Measurements from ENCODE around the gene GSC2.
A peak's percentile ranks its signal among the peaks of the same experiment; 100 is the strongest.

Gene GSC2

DNA sequence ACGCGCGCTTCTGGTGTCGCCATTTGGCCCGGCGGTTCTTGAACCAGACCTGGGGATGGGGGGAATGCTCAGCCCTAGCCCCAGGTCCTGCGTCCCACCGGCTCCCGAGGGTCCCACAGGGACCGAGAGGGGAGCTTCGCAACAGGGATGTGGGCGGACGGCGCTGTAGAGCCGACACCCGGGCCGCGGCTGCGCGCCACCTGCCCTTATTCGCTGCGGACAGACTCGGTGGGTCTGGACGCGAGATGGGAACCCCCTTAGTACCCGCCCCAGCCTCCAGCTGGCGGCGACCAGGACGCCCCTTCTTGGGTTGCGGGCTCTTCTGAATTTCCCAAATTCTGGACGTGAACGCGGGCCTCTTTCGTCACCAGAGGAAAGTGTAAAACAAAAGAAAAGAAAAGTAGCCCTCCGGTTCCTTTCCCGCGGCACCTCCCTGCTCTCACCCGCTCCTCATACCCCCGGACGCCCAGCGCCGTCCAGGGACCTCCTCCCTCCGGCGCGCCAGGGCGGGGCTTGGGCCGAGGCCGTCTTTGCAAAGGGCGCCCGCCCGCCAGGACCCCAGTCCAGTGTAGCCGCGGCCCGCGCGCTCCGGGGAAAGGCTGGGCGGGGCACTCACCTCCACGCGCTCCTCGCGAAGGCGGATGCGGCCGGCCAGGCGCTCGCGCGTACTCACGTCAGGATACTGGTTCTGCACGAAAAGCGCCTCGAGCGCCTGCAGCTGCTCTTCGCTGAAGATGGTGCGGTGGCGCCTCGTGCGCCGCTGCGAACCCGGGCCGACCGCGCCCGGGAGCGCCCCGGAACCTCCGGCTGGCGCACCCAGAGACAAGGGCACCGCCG, 827 bp downstream of the GSC2 start:
- ChIA-PET POLR2A (no interaction called here), CTCF (interaction anchor here (1.2 kb wide), 1 partner anchor 13 kb away, joined by 3 read pairs; no protein-coding TSS in a partner anchor)
- no peak overlapping the region for H3K4me3 ChIP-seq (ENCODE audit: low read depth, low read length)
- DNase-seq (ENCODE audit: low read depth, low spot score) = no peak
- TF ChIP-seq, protein P1, sequence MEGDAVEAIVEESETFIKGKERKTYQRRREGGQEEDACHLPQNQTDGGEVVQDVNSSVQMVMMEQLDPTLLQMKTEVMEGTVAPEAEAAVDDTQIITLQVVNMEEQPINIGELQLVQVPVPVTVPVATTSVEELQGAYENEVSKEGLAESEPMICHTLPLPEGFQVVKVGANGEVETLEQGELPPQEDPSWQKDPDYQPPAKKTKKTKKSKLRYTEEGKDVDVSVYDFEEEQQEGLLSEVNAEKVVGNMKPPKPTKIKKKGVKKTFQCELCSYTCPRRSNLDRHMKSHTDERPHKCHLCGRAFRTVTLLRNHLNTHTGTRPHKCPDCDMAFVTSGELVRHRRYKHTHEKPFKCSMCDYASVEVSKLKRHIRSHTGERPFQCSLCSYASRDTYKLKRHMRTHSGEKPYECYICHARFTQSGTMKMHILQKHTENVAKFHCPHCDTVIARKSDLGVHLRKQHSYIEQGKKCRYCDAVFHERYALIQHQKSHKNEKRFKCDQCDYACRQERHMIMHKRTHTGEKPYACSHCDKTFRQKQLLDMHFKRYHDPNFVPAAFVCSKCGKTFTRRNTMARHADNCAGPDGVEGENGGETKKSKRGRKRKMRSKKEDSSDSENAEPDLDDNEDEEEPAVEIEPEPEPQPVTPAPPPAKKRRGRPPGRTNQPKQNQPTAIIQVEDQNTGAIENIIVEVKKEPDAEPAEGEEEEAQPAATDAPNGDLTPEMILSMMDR (IDR thresholded peaks at IDR 0.05; ENCODE audit: insufficient read depth, low read length, missing control alignments) = no peak

GRCh38 chr22:19148417-19149046, 1.6 kb downstream of the GSC2 start:
- H3K4me3 ChIP-seq (ENCODE audit: low read depth, low read length) = no peak overlapping the region
- TF ChIP-seq, protein P1 (IDR thresholded peaks at IDR 0.05; ENCODE audit: insufficient read depth, low read length, missing control alignments) = no peak
- ChIA-PET POLR2A (no interaction called here), CTCF (interaction anchor here (1.2 to 1.4 kb wide), 2 partner anchors 13 to 481 kb away, joined by 3 to 4 read pairs; no protein-coding TSS in a partner anchor)
- no peak for DNase-seq (ENCODE audit: low read depth, low spot score)

DNA sequence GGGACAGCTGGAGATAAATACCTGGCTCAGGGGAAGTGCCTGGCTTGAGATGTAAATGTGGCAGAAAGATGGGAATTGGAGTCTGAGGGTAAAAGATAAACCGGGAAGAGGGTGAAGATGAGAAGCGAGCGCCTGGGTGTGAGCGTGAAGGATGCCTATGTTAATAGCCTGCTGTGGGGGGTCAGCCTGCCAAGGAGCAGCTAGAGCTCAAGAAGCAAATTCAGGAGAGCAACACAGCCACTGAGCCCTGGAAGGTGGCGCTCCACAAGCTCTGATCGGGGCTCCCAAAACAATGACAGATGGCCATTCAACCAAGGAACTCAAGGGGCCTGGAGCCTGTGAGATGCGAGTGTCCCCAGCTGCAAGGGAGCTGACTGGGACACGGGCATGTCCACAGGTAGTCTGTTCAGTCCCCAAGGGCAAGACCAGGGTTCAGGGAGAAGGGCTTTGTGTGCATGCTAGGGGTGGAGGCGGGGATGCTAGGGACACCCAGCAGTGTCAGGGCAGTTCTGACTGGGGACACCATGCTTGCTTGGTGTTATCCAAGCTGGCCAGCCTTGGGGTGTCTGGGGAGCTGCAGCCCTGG, 2.8 kb downstream of the GSC2 start:
- CTCF ChIA-PET = interaction anchor here (0.9 to 1.5 kb wide), 4 partner anchors 8 to 482 kb away, joined by 3 to 5 read pairs (median 4); no protein-coding TSS in a partner anchor
- no peak overlapping the region for H3K4me3 ChIP-seq (ENCODE audit: low read depth, low read length)
- TF ChIP-seq, protein P1 (IDR thresholded peaks at IDR 0.05; ENCODE audit: insufficient read depth, low read length, missing control alignments) = no peak
- DNase-seq (ENCODE audit: low read depth, low spot score) = no peak
- POLR2A ChIA-PET = no interaction called here

GRCh38 chr22:19146215-19146968, 3.7 kb downstream of the GSC2 start:
- H3K4me3 ChIP-seq (ENCODE audit: low read depth, low read length) = no peak overlapping the region
- TF ChIP-seq, protein P1 (IDR thresholded peaks at IDR 0.05; ENCODE audit: insufficient read depth, low read length, missing control alignments) = no peak
- ChIA-PET POLR2A (no interaction called here), CTCF (interaction anchor here (0.9 to 2.5 kb wide), 5 partner anchors 9 to 481 kb away, joined by 3 to 11 read pairs (median 4); no protein-coding TSS in a partner anchor)
- no peak for DNase-seq (ENCODE audit: low read depth, low spot score)

GRCh38 chr22:19143967-19144400, 6.1 kb downstream of the GSC2 start:
- ChIA-PET CTCF (interaction anchor here (0.7 to 2.9 kb wide), 25 partner anchors 10 to 572 kb away, joined by 3 to 34 read pairs (median 6); partner anchors contain the start of genes DGCR2 and TSSK2), POLR2A (interaction anchor here (1.0 to 1.6 kb wide), 4 partner anchors 11 to 147 kb away, joined by 4 to 12 read pairs (median 4); partner anchors contain the start of genes CLTCL1 and DGCR2)
- no peak for DNase-seq (ENCODE audit: low read depth, low spot score)
- TF ChIP-seq, protein P1 (IDR thresholded peaks at IDR 0.05; ENCODE audit: insufficient read depth, low read length, missing control alignments) = no peak
- peak overlapping the region; percentile 97 for H3K4me3 ChIP-seq (ENCODE audit: low read depth, low read length)

Data from AG04449 (cell line).